Adrenal gland (tissue), 12 donors: Measurements from ENCODE around the gene TCEAL4. TPM values are rescaled to one million over a fixed set of nuclear protein-coding genes. Genes with fewer than 3 reads are reported as not detected.
A peak's percentile ranks its signal among the peaks of the same experiment; 100 is the strongest.

Source experiments
- DNase-seq, 7 donors: peaks; one replicate each; pipeline ENCODE4 v3.0.0-alpha.2; 2019 to 2020
- H3K27ac ChIP-seq, 5 donors: fragments of 200-600 bp; sonication (generic) in 4 of 5; 1 replicate in 3 of 5; 2 replicates in 2 of 5; pipeline versions ENCODE4 v1.5.1 to v1.8.0; 2016 to 2020; ENCODE audit warnings: mild to moderate bottlenecking in 1 of 5
- H3K27me3 ChIP-seq: fragments of 200-600 bp; 2 replicates; pipeline ENCODE4 v1.8.0; 2021
- H3K36me3 ChIP-seq, 2 donors: fragments of 200-600 bp; replicated peaks in 1 of 2; 1 replicate in 1 of 2; 2 replicates in 1 of 2; pipeline versions ENCODE4 v1.5.1 to v1.8.0; 2018 to 2022
- H3K4me1 ChIP-seq, 2 donors: fragments of 200-600 bp; replicated peaks in 1 of 2; 1 replicate in 1 of 2; 2 replicates in 1 of 2; pipeline versions ENCODE4 v1.5.1 to v1.8.0; 2018 to 2021
- H3K4me3 ChIP-seq, 4 donors: fragments of 200-600 bp; sonication (generic) in 3 of 4; one replicate each; pipeline ENCODE4 v1.5.1; 2016 to 2018
- H3K9me3 ChIP-seq, 3 donors: fragments of 200-600 bp; sonication (generic) in 1 of 3; replicated peaks in 1 of 3; 1 replicate in 2 of 3; 2 replicates in 1 of 3; pipeline versions ENCODE4 v1.5.1 to v1.8.0; 2016 to 2021
- CTCF ChIP-seq, 6 experiments: fragments of 450-650 bp in 4 of 6; fragments of 200-600 bp in 2 of 6; sonication (generic) in 1 of 6; IDR thresholded peaks; 1 replicate in 5 of 6; 2 replicates in 1 of 6; pipeline versions ENCODE4 v1.5.1 to v1.8.0; 2016 to 2021; ENCODE audit warnings: antibody characterized with exemption in 6 of 6, mild to moderate bottlenecking in 2 of 6, moderate library complexity in 1 of 6
- POLR2A ChIP-seq, 2 donors: fragments of 450-650 bp; IDR thresholded peaks; one replicate each; pipeline ENCODE4 v1.6.1; 2017; ENCODE audit warnings: antibody characterized with exemption in 2 of 2, mild to moderate bottlenecking in 2 of 2, moderate library complexity in 1 of 2
- WGBS, 4 donors: extraction: QIAGEN DNeasy Blood & Tissue Kit in 2 of 4; methylation state at CpG; one replicate each; pipeline versions ENCODE4 v1.1.5 to v1.1.7; 2013 to 2017; 5-methylcytosine and 5-hydroxymethylcytosine counted together
- intact Hi-C, 2 donors: fragments of 100-400 bp; cut with DNase I; formaldehyde crosslinking; loops; one replicate each; pipeline versions ENCODE4 v1.14.1 to v1.15.0; 2022 to 2023
- polyA plus RNA-seq, 3 donors: library from polyadenylated mRNA; stranded (reverse); fragments of 200-250 nt in 2 of 3; fragments of 350-450 nt in 1 of 3; fragmentation: Illumina TruSeq in 1 of 3; extraction: RNeasy Lipid Tissue Mini Kit (QIAGEN cat#74804) in 1 of 3; gene quantifications; one replicate each; pipeline ENCODE4 v1.2.3, GENCODE V29; 2013 to 2014
- total RNA-seq, 9 donors: library from RNA; depleted of rRNA in 4 of 9; stranded (reverse); fragments of >200 nt in 4 of 9; fragments of 120-200 nt in 1 of 9; fragmentation: NEBNext Ultra II Directional in 1 of 9; extraction: Animal tissue kit (Norgen Biotek cat#: 25700) in 1 of 9; gene quantifications; one replicate each; pipeline versions ENCODE4 v1.1.0 to v1.2.4, GENCODE V29; 2013 to 2023
- donor health status: healthy with polysubstance abuse.
- donor health status: Bipolar disorder and iron deficiency.
- donor health status: DM: yes; HTN: yes; CAD: no.
- donor health status: DM: no; HTN: no; CAD: no.
- donor health status: DM: no; HTN: no; CAD: no.
- donor health status: DM: yes; HTN: yes; CAD: no.

The TCEAL4 gene
- total and polyA plus RNA-seq, 12 donors: 64.9 to 620 (median 137) TPM

- intact Hi-C loops: no loop called here
- peak within 1 kb of the TSS; percentile 75 to 94 (median 85) for H3K27ac ChIP-seq
- H3K4me1 ChIP-seq: peaks cover 0 to 22% of the 10 kb centered on the region in 2 donors
- no peaks in the 10 kb centered on the region for H3K9me3 ChIP-seq
- peak; percentile 60 to 85 (median 76) for DNase-seq
- peak within 1 kb of the TSS in 3 of 4 donors; percentile 18 to 60 (median 33) for H3K4me3 ChIP-seq
- H3K36me3 ChIP-seq: no peaks in the 10 kb centered on the region
- peak in 2 of 6 experiments; percentile 16 to 25 for TF ChIP-seq CTCF (IDR thresholded peaks at IDR 0.05)
- peak in 1 of 2 donors; percentile 55 for TF ChIP-seq POLR2A (IDR thresholded peaks at IDR 0.05)
- peaks cover 14% of the 10 kb centered on the region for H3K27me3 ChIP-seq
- 2 to 24% (median 12%) methylated on average over 22 to 32 of the region's 32 CpGs for WGBS, 4 donors
Observed at GRCh38 chrX:103628386-103629317, 43.3 kb downstream of the TCEAL4 start, which contains the start of gene TCEAL1. TCEAL1 (plus strand) TSS chrX:103628975; CDS start chrX:103629917, 942 bp downstream.

- peak overlapping the region; percentile 75 to 94 (median 85) for H3K27ac ChIP-seq
- peak; percentile 62 to 82 (median 68) for DNase-seq
- peak in 1 of 2 donors; percentile 32 for TF ChIP-seq POLR2A (IDR thresholded peaks at IDR 0.05)
- peak in 2 of 6 experiments; percentile 15 to 33 for TF ChIP-seq CTCF (IDR thresholded peaks at IDR 0.05)
- intact Hi-C loops: no loop called here
- peak overlapping the region in 3 of 4 donors; percentile 18 to 60 (median 33) for H3K4me3 ChIP-seq
- H3K9me3 ChIP-seq: no peaks in the 10 kb centered on the region
- H3K4me1 ChIP-seq: peaks cover 0 to 16% of the 10 kb centered on the region in 2 donors
- H3K36me3 ChIP-seq: no peaks in the 10 kb centered on the region
- 0 to 27% (median 10%) methylated on average over 8 to 49 of the region's 49 CpGs for WGBS, 4 donors
- H3K27me3 ChIP-seq: peaks cover 14% of the 10 kb centered on the region
Observed at GRCh38 chrX:103629318-103630170, 44.2 kb downstream of the TCEAL4 start.

- Histone ChIP-seq H3K36me3 (no peaks in the 10 kb centered on the region), H3K4me3 (peak overlapping the region in 2 of 4 donors; percentile 33 to 60), H3K4me1 (peaks cover 0 to 13% of the 10 kb centered on the region in 2 donors), H3K9me3 (no peaks in the 10 kb centered on the region), H3K27ac (peak overlapping the region; percentile 75 to 94 (median 85)), H3K27me3 (peaks cover 14% of the 10 kb centered on the region)
- DNase-seq: no peak
- WGBS, 4 donors: 15 to 41% (median 26%) methylated on average over 6 of the region's 6 CpGs
- intact Hi-C loops: no loop called here
- TF ChIP-seq CTCF (IDR thresholded peaks at IDR 0.05) (peak in 4 of 6 experiments; percentile 4 to 40 (median 25)), POLR2A (IDR thresholded peaks at IDR 0.05) (no peak)
Observed at GRCh38 chrX:103630171-103630511, 44.8 kb downstream of the TCEAL4 start.

- H3K36me3 ChIP-seq: no peaks in the 10 kb centered on the region
Observed at GRCh38 chrX:103631145-103631544, 45.8 kb downstream of the TCEAL4 start.

More at GRCh38 chrX:103631145-103631544, 45.8 kb downstream of the TCEAL4 start:
- TF ChIP-seq CTCF (IDR thresholded peaks at IDR 0.05) (no peak), POLR2A (IDR thresholded peaks at IDR 0.05) (no peak)
- DNase-seq: no peak
- no peaks in the 10 kb centered on the region for H3K9me3 ChIP-seq
- intact Hi-C loops: no loop called here
- H3K4me3 ChIP-seq: no peak overlapping the region
- peaks cover 14% of the 10 kb centered on the region for H3K27me3 ChIP-seq
- peaks cover 0 to 8% of the 10 kb centered on the region in 2 donors for H3K4me1 ChIP-seq
- 78 to 98% (median 86%) methylated on average over 3 to 5 of the region's 5 CpGs for WGBS, 4 donors
- no peak overlapping the region for H3K27ac ChIP-seq
